HG02938 (cell line): ENCODE results near the gene TACC3.
"Not testable (repeated sequence)": the region's sequence is repeated elsewhere in the genome, so short reads cannot be mapped to it uniquely, and the experiment has no call there.

Experiments
- ATAC-seq: cut with Tn5 transposase; IDR thresholded peaks from one replicate; pipeline ENCODE4 v1.9.1; 2021; ENCODE audit warnings: mild to moderate bottlenecking, moderate library complexity; ENCODE audit not compliant: unreplicated experiment

Gene TACC3

DNA sequence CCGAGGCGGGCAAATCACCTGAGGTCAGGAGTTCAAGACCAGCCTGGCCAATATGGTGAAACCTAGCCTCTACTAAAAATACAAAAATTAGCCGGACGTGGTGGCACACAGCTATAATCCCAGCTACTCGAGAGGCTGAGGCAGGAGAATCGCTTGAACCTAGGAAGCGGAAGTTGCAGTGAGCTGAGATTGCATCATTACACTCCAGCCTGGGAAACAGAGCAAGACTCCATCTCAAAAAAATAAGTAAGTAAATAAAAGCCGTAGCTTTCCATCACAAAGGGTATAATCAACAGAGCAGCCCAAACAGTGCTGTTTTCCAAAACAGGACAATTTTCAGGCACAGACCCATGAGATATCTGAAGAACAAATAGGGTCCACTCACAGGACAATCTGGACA, 19.6 kb upstream of the TACC3 start:
- ATAC-seq = not testable (repeated sequence)

DNA sequence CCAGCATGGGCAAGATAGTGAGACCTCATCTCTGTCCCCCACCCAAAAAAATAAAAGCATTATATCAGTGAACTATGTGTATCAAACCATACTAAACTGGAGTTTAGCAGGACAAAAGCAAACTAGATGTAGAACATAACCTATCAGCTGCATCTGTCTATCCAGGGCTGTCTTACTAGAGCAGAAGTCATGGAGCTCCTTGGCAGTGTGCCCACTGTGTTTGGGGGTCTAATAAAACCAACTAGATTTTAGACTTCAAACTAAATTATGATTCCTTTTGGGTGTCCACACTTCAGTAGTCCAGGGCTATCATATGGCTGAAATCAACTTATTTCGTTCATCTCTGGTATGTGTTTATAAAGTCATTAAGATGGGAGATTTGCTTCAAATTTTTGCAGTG, 17.5 kb upstream of the TACC3 start:
- no peak for ATAC-seq

- no peak for ATAC-seq
Measured at GRCh38 chr4:1705732-1706131, 15.6 kb upstream of the TACC3 start.

- no peak for ATAC-seq
Measured at GRCh38 chr4:1706358-1706757, 15.0 kb upstream of the TACC3 start.

DNA sequence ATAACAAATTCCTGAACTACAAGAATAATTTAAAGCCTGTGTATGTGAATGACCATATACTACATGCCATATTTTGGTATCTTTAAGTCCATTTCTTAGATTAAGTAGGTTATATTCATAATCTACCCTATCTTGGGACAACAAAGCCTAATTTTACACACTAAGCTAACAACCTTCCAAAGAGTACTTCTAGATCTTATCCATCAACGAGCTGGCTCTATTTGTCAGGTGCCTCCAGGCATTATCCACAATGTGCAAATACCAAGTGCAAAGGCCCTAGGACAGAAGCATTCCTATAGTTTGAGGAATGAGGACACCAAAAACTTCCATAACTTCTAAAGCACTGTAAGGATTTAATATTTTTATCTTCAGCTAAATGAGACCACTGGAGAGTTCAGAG, 12.7 kb upstream of the TACC3 start:
- no peak for ATAC-seq

GRCh38 chr4:1711055-1711570, 10.2 kb upstream of the TACC3 start:
- ATAC-seq = no peak

GRCh38 chr4:1711571-1712215, 9.6 kb upstream of the TACC3 start:
- ATAC-seq = peak; percentile 5

DNA sequence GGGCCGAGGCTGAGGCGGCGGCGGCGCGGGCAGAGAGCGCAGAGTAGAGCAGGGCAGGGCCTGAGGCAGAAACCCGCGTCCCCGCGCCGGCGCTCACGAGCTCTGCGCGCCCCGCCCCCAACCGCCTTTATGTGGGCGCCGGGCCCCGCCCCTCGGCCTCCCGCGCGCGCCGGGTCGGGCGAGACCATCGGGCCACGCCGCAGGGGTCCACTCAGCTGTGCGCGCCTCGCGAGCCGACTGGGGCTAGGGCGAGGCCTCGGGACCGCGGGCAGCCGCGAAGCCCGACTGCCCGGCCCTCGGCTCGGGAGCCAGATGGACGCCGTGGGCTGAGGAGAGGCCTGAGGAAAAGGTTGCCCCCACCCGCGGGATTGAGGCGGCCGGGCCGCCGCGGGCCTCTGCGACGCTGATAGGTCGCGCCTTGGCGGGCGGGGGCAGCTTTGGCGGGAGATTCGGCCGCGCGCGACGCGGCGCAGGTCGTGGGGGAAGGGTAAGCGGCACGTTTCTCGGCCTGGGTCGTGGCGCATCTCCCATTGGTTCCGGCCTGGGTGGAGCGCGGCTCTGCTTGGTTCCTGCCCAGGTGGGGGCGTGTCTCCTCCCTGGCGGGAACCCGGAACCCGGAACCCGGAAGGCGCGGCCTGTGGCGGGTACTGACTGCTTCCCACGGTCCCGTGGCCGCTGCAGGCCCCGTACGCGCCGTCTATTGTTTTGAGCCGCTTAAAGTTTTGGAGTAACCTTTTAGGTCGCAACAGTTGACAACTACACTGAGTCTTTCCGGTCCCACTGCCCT, 8.9 kb upstream of the TACC3 start, which contains the start of gene SLBP:
Gene SLBP (minus strand): TSS at position 104 of the 787 bp plus-strand sequence. CDS start 131 bp downstream, outside the sequence.
- ATAC-seq = peak; percentile 77

GRCh38 chr4:1713003-1713851, 8.1 kb upstream of the TACC3 start:
- peak; percentile 25 for ATAC-seq

GRCh38 chr4:1714303-1715001, 6.9 kb upstream of the TACC3 start:
- ATAC-seq = no peak

- no peak for ATAC-seq
Measured at GRCh38 chr4:1715002-1715758, 6.1 kb upstream of the TACC3 start.

DNA sequence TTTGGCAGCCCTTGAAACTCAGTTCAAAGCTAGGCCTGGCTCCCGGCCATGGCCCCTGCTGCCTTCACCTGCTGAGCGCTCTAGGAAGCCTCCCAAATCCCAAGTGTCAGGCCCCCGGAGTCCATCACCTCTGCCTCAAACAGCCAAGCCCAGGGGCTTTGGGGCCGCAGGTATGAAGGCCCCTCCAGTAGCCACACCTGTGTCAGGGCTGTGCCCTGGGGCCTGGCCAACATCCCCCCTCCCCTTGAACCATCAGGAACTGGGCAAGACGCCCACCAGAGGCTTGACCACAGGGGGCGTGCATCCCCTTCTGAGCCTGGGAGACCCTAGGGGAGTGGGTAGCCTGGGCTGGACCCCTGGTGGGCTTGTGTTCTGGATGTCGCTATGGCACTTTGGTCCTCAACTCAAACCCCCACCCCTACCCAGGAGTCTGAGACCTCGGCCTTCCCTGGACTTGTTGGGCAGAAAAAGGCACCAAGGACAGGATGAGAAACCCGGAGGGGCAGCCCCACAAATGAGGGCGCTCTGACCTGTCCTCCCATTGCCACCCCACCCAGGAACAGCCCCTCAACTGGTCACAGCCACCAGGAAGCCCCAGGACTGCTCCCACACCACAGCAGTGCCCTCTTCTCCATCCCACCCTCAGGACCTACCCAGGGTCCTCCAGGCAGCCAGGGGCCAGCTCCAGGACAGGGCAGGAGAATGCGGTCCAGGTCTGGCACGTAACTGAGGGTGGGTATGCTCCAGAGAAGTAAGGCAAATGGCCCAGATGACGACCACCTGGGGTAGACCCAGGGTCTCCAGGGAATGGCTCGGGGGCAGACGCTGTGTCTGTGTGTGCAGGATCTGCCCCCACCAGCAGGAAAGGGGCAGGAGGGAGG, 5.0 kb upstream of the TACC3 start:
- ATAC-seq = no peak

GRCh38 chr4:1717129-1718094, 3.9 kb upstream of the TACC3 start:
- ATAC-seq = no peak

DNA sequence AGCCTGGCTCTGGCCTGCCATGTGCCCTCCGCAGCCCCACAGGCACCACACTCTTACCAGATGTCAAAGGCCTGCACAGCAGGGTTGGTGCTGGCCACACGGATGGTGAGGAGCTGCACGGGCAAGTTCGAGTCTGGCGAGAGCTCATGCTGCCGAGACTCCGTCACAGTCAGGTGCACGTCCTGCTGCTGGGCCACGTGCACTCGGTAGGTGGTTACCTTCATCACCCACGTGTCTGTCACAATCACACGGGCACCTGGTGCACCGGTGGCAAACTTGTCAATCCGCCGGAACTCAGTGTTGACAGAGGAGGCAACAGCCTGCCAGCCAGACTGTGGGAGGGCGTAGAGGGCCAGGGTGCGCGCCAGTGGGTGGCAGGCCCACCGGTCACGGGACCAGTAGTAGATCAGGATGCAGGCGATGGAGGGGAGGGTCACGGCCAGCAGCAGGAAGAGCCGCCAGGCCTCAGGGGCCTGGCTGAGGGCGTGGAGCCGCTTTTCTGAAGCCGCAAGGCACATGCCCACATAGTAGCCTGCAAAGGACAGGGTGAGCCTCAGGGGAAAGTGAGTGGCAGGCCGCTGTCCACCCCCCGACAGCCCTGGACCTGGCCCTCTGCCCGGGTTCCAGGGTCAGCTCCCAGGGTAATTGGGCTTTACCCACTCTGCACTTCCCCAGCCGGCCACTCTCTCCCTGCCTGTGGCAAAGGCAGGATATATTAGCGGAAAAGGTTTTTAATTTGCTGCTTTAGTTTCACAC, 3.0 kb upstream of the TACC3 start:
- ATAC-seq = no peak

- peak; percentile 20 for ATAC-seq
Measured at GRCh38 chr4:1720163-1720983, 948 bp upstream of the TACC3 start.
